ENCODE measurements around the gene GTPBP2.

The GTPBP2 gene

GRCh38 chr6:43572015-43572414 is 57.0 kb downstream of the GTPBP2 start:
- DNase-seq: no peak

- DNase-seq: no peak
Measured at GRCh38 chr6:43570876-43571441, 58.1 kb downstream of the GTPBP2 start.

All from CD4-positive, alpha-beta T cell treated with Interleukin-10 for 1 hour (primary cell).